ENCODE results near the gene SORL1. TPM values are rescaled to one million over a fixed set of nuclear protein-coding genes. Genes with fewer than 3 reads are reported as not detected.

SORL1 gene
- total RNA-seq, 1 donor from 2014 or later, result 4.6 TPM

- H3K27me3 Mint-ChIP-seq (ENCODE audit: unreplicated experiment), result peaks cover under 1% of the 10 kb centered on the region
- no peak overlapping the region for H3K27ac Mint-ChIP-seq (ENCODE audit: unreplicated experiment)
- H3K36me3 Mint-ChIP-seq (ENCODE audit: low read depth, unreplicated experiment), result no peaks in the 10 kb centered on the region
- no peaks in the 10 kb centered on the region for H3K4me1 Mint-ChIP-seq (ENCODE audit: unreplicated experiment)
- no peaks in the 10 kb centered on the region for H3K9me3 Mint-ChIP-seq (ENCODE audit: unreplicated experiment)
- DNase-seq (ENCODE audit: low spot score), result no peak
- TF ChIP-seq CTCF (IDR thresholded peaks at IDR 0.05; ENCODE audit: unreplicated experiment), result no peak
- H3K4me3 Mint-ChIP-seq (ENCODE audit: unreplicated experiment), result no peak overlapping the region
Measured at GRCh38 chr11:121551463-121551862, 99.3 kb downstream of the SORL1 start.

DNA sequence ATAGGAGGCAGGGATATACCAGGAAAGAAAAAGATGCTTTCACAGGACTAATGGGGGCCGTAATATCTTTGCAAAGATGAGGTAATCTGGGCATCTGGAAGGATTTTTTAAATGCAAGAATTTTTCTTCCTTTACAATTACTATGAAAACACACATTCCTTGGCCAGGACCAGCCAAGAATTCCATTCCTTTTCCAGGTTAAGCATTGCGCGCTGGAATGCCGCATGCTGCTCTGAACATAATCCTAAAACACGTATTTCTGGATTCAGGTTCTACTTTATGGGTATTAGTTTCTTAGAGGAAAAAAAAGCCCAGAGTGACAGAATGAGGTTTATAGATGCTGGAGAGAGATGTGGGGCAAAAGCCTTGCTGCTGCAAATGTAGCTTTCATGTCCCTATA, 100.0 kb downstream of the SORL1 start:
- H3K27me3 Mint-ChIP-seq (ENCODE audit: unreplicated experiment), result peaks cover 2% of the 10 kb centered on the region
- H3K27ac Mint-ChIP-seq (ENCODE audit: unreplicated experiment), result no peak overlapping the region
- H3K36me3 Mint-ChIP-seq (ENCODE audit: low read depth, unreplicated experiment), result no peaks in the 10 kb centered on the region
- no peaks in the 10 kb centered on the region for H3K4me1 Mint-ChIP-seq (ENCODE audit: unreplicated experiment)
- TF ChIP-seq CTCF (IDR thresholded peaks at IDR 0.05; ENCODE audit: unreplicated experiment), result no peak
- no peaks in the 10 kb centered on the region for H3K9me3 Mint-ChIP-seq (ENCODE audit: unreplicated experiment)
- DNase-seq (ENCODE audit: low spot score), result no peak
- no peak overlapping the region for H3K4me3 Mint-ChIP-seq (ENCODE audit: unreplicated experiment)

DNA sequence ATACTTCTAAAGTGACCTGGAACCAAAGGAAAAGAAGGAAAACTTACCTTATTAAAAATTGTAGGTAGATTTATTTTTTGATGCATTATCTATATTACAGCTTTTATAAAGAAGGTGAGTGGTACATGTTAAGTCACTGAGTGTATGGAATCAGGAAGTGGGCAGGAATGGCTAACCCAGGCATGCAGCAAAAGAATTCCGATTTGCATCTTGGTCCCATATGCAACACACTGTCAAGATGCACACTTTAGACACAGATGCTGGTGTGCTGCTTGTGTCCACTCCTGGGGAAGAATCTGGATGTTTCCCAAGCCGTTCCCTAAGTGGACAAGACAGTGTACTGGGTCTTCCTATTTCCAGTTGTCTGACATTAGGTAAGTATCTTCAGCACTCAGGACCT, 100.5 kb downstream of the SORL1 start:
- H3K36me3 Mint-ChIP-seq (ENCODE audit: low read depth, unreplicated experiment), result no peaks in the 10 kb centered on the region
- H3K4me1 Mint-ChIP-seq (ENCODE audit: unreplicated experiment), result no peaks in the 10 kb centered on the region
- H3K9me3 Mint-ChIP-seq (ENCODE audit: unreplicated experiment), result no peaks in the 10 kb centered on the region

DNA sequence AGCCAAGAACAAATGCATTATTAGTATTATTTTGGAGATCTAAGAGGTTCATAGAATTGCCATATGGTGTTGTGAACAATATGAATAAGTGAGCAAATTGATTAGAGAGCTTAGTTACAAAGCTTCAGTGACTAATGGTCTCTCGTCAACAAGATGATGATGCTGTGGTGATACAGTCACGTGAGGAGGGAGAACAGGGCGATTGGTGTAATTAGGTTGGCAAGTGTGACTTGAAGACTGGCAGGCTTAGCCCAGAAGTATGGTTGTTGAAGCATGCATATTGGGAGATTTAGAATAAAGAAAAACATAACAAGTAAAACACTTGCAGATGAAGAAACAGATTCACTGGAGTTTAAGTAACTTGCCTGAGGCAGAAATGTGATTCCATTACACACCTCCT, 101.3 kb downstream of the SORL1 start:
- H3K9me3 Mint-ChIP-seq (ENCODE audit: unreplicated experiment), result no peaks in the 10 kb centered on the region
- no peak for DNase-seq (ENCODE audit: low spot score)
- no peaks in the 10 kb centered on the region for H3K4me1 Mint-ChIP-seq (ENCODE audit: unreplicated experiment)
- H3K4me3 Mint-ChIP-seq (ENCODE audit: unreplicated experiment), result no peak overlapping the region
- H3K27me3 Mint-ChIP-seq (ENCODE audit: unreplicated experiment), result peaks cover 2% of the 10 kb centered on the region
- H3K36me3 Mint-ChIP-seq (ENCODE audit: low read depth, unreplicated experiment), result no peaks in the 10 kb centered on the region
- no peak for TF ChIP-seq CTCF (IDR thresholded peaks at IDR 0.05; ENCODE audit: unreplicated experiment)
- no peak overlapping the region for H3K27ac Mint-ChIP-seq (ENCODE audit: unreplicated experiment)

More for the DNA sequence above, 100.5 kb downstream of the SORL1 start:
- no peak for DNase-seq (ENCODE audit: low spot score)
- peaks cover 2% of the 10 kb centered on the region for H3K27me3 Mint-ChIP-seq (ENCODE audit: unreplicated experiment)
- no peak for TF ChIP-seq CTCF (IDR thresholded peaks at IDR 0.05; ENCODE audit: unreplicated experiment)
- H3K27ac Mint-ChIP-seq (ENCODE audit: unreplicated experiment), result no peak overlapping the region
- H3K4me3 Mint-ChIP-seq (ENCODE audit: unreplicated experiment), result no peak overlapping the region

DNA sequence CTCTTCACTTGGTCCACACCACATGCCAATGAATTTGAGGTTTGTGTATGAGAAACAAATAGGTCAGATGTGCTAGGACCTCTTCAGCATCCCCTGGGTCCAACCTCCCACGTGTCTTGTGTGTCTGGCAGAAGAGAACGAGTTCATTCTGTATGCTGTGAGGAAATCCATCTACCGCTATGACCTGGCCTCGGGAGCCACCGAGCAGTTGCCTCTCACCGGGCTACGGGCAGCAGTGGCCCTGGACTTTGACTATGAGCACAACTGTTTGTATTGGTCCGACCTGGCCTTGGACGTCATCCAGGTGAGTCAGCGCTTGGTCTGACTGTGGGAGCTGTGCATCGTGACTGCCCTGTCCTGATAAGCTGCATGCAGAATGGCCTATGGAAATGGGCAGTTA, 101.7 kb downstream of the SORL1 start:
- Mint-ChIP-seq H3K36me3 (ENCODE audit: low read depth, unreplicated experiment) (no peaks in the 10 kb centered on the region), H3K9me3 (ENCODE audit: unreplicated experiment) (no peaks in the 10 kb centered on the region), H3K4me1 (ENCODE audit: unreplicated experiment) (no peaks in the 10 kb centered on the region), H3K27ac (ENCODE audit: unreplicated experiment) (no peak overlapping the region), H3K4me3 (ENCODE audit: unreplicated experiment) (no peak overlapping the region), H3K27me3 (ENCODE audit: unreplicated experiment) (peaks cover 2% of the 10 kb centered on the region)
- TF ChIP-seq CTCF (IDR thresholded peaks at IDR 0.05; ENCODE audit: unreplicated experiment), result no peak
- DNase-seq (ENCODE audit: low spot score), result no peak
